Hypothalamus (tissue), 51 donors: ENCODE data around the gene SYNRG.
"Not testable (repeated sequence)": the region's sequence is repeated elsewhere in the genome, so short reads cannot be mapped to it uniquely, and the experiment has no call there.

Experiments used
- DNase-seq, 51 donors: peaks; one replicate each; lab custom pipeline; 2025; lab: John Stamatoyannopoulos, UW

Gene SYNRG, protein sequence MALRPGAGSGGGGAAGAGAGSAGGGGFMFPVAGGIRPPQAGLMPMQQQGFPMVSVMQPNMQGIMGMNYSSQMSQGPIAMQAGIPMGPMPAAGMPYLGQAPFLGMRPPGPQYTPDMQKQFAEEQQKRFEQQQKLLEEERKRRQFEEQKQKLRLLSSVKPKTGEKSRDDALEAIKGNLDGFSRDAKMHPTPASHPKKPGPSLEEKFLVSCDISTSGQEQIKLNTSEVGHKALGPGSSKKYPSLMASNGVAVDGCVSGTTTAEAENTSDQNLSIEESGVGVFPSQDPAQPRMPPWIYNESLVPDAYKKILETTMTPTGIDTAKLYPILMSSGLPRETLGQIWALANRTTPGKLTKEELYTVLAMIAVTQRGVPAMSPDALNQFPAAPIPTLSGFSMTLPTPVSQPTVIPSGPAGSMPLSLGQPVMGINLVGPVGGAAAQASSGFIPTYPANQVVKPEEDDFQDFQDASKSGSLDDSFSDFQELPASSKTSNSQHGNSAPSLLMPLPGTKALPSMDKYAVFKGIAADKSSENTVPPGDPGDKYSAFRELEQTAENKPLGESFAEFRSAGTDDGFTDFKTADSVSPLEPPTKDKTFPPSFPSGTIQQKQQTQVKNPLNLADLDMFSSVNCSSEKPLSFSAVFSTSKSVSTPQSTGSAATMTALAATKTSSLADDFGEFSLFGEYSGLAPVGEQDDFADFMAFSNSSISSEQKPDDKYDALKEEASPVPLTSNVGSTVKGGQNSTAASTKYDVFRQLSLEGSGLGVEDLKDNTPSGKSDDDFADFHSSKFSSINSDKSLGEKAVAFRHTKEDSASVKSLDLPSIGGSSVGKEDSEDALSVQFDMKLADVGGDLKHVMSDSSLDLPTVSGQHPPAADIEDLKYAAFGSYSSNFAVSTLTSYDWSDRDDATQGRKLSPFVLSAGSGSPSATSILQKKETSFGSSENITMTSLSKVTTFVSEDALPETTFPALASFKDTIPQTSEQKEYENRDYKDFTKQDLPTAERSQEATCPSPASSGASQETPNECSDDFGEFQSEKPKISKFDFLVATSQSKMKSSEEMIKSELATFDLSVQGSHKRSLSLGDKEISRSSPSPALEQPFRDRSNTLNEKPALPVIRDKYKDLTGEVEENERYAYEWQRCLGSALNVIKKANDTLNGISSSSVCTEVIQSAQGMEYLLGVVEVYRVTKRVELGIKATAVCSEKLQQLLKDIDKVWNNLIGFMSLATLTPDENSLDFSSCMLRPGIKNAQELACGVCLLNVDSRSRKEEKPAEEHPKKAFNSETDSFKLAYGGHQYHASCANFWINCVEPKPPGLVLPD (N-terminal part only)

DNA sequence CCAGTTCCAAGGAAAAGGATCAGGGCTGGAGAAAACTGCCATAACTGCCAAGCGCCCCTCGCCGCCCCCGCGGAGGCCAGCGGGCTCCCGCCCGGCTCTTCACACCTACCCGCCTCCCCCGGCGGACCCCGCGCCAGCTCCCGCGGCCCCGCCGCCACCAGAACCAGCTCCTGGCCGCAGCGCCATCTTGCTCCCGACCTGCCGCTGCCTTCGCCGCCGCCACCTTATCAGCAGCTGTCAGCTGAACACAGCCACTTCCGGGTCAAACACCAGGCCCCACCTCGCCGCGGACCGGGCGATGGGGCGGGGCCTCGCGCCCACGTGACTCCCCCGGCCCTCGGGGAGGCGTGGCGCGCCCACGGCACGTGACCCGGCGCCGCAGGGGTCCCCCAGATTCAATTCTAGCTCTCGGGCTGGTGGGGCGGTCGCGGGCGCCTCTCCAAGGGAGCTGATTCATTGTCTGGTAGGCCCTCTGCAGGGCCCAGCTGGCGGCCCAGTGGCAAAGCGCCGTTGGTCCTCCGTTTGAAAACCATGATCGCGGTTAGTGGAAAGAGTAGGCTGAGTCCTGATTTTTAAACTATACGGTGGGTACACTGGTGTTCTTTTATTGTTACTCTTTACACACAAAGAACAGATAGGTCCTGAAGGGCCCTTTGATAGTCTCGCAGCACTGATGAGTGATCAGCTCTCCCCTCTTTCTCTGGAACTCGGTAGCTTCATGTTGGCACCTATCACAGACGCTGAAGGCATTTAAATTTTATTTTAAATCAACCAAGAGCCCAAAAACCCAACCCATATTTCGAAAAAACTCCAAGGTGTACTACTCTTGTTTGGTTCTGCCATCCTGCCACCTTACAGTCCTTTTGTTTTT is at the start of gene SYNRG:
TSS of gene SYNRG (minus strand) at position 249 of the 871 bp plus-strand sequence. CDS start at position 186, 63 bp downstream.
- DNase-seq: peak; percentile 77 to 98 (median 94)

DNA sequence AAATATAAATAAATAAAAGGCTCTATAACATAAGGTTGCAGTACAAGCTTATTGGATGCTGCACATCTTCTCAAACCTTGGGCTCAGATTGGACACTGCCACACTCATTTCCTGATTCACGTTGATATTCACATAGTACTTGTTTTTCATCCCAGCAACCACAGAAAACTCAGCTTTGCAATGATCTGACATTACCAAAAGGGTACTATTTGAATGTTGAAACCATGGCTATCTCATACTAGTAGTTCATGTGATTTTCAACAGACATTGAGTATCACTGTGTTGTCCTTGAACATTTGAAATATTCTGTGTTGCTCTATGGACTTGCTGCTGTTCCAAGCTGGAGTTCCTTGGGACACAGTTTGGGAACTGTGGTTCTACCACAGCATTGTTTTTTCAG is 48.0 kb upstream of the SYNRG start:
- no peak for DNase-seq

DNA sequence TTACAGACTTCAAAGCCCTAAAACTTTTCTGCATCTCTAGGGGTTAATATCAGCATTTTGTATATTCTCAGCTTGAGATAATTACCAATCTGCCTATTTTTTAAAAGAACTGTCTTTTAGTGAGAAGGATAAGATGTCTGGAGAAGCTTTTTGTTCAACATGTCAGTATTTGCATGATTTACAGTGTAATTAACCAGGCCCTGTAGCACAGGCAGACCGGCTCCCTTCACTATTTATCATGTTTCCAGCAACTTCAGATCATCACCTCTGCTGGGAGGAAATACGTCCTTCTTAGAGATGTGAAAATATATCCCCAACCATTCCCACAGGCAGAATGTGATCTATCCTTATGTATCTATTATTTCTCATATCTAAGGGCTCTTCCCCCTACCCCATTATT is 42.6 kb upstream of the SYNRG start:
- no peak for DNase-seq

DNA sequence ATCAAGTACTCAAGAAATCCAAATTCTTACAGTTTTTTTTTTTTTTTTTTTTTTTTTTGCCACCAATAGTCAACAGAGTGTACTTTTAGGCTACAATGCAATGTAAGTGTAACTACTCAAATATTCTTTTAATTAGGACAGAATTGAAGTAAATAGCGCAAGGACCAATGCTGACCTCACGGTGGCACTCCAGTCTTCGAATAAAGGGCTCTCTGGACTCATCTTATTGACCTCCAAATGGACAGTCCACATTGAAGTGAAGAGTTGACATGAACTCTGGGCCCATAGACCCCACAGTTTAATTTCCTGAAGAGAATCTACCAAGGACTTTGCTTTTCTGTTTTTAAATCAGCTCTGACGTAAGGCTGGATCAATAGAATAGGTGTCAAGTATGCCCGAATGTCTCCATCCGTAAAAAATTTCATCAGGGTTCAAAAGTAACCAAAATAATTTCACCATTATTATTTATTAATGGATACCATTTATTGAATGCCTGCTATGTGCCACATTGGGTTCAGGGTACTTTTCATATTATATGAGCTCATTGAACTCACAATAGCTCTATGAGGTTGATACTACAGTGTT is 41.3 kb upstream of the SYNRG start:
- peak in 14 of 51 donors; percentile 0 to 27 (median 2) for DNase-seq

DNA sequence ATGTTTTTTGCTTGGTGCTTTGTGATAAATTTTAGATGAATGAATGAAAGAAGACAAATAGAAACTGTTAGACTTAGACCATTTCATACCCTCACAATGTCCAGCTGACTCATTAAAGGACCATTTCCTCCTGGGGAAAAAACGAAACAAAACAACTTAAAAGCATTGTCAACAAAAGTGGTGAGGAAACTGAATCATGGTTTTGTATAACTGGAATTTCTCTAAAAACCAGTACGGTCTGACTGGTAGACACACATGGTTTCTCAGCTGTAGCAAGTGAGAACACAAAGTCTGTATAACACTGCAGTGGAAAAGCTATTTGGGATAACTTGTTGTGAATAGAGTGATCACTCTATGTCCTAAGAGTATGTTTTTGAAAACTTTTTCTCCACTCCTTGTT is 39.3 kb upstream of the SYNRG start:
- no peak for DNase-seq

DNA sequence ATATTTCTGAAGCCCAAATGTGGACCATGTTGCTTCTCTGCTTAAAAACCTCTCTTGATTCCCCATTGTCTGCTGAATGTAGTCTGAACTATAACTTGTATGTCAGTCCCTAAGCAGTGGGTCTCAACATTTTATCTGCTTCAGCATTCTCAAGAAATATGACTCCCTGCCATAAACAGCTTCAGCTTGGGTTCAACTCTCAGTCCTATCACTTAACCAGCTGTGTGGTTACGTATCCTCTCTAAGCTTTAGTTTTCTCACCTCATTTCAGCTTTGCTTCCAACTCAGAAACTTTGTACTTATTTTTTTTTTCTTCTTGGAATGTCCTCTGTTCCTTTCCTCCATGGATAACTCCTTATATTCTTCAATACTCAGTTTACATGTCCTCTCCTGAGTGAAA is 38.6 kb upstream of the SYNRG start:
- DNase-seq: no peak

DNA sequence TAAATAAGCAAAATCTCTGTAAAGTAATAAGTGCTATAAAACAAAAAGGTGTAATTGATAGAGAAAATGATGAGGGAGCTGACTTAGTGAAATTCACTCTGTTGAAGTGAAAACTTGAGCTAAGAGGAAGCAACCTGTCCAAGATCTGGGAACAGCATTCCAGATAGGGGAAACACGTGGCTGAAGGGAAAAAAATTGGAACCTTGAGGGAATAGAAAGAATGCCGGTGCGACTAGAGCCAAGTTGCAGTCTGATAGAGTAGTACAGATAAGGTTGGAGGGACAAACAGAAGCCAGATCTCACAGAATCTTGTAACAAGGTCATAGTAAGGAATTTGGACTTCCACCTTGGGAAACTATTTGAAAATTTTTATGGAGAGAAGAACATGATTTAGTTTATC is 34.7 kb upstream of the SYNRG start:
- no peak for DNase-seq

DNA sequence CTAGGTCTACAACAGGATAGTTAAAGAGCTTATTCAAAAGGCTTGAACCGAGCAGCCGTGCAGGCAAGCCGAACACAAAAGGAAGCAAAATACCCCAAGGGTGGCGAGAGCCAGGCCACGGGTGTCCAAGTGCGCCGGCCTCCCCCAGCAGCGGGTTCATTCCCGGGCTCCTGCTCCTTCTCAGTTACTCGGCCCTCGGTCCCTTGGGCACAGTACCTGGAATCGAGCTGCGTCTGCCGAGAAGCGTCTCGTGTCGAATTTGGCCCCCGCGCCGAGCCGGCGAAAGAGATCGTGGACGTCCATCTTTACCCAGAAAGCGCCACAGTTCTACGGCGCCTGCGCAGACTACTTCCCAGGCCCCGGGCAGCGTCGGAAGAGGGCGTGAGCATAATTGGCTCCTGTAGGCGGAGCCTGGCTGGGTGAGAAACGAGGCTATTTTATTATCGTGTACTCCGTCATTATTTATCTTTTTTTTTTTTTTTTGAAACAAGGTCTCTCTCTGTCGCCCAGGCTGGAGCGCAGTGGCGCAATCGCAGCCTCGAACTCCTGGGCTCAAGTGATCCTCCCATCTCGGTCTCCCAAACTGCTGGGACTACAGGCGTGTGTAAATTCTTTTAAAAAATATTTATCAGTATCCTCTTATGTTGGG is 34.0 kb upstream of the SYNRG start, which contains the start of gene DDX52:
TSS of gene DDX52 (minus strand) at position 329 of the 649 bp plus-strand sequence. CDS start at position 303, 26 bp downstream.
- peak; percentile 39 to 91 (median 76) for DNase-seq

DNA sequence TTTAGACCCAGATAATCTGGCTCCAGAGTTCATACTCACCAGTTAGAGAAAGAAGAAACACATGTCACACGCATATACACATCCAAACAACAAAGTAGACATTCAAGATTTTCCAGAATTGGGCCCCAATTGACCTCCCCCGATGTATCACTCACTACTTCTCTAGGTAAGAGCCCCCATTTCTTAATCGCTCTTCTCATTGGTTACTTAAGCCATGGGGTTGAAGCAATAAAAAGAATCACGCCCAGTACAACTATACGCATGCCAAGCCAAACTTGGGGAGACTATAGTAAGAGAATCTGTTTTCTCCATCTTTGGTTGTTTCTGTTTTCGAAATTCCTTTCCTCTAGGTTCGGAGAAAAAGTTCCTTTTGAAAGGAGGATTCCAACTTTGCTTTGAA is 33.5 kb upstream of the SYNRG start:
- DNase-seq: peak in 1 of 51 donors; percentile 38

DNA sequence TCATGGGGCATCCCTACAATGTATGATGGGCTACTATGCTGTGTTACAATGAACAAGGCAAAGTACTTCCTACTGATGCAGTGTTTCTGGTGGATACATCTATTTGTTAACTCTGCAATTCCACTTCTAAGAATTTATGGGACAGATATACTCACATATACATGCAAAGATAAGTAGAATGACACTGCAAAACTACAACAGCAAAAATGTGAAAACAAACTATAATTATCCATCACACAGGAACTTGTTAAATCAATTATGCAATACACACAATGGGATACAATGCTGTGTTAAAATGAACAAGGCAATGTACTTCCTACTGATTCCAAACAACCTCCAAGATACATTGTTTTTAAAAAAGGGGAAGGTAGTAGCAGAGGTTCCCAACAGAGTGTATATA is 30.8 kb upstream of the SYNRG start:
- no peak for DNase-seq

DNA sequence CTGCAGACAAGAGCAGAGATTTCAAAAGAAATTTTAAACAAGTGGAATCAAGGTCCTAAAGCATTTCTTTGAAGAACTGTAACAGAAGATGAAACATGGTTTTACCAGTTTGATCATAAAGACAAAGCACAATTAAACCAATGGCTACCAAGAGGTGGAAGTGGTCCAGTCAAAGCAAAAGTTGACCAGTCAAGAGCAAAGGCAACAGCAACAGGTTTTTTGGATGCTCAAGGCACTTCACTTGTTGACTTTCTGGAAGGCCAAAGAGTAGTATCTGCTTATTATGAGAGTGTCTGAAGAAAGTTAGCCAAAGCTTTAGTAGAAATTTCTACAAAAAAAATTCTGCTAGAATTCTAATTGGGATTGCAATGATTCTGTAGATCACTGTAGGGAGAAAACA is 28.7 kb upstream of the SYNRG start:
- DNase-seq: no peak

DNA sequence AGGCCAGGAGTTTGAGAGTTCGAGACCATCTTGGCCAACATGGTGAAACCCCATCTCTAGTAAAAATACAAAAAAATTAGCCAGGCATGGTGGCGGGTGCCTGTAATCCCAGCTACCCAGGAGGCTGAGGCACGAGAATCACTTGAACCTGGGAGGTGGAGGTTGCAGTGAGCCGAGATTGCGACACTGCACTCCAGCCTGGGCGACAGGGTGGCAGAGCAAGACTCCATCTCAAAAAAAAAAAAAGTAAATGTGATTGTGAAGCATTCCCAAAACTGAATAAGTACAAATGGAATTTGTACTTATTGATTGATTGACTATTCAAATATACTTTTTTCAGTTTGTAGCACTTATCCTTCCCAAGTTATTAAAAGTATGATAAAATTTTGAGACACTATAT is 7.2 kb upstream of the SYNRG start:
- not testable (repeated sequence) for DNase-seq

DNA sequence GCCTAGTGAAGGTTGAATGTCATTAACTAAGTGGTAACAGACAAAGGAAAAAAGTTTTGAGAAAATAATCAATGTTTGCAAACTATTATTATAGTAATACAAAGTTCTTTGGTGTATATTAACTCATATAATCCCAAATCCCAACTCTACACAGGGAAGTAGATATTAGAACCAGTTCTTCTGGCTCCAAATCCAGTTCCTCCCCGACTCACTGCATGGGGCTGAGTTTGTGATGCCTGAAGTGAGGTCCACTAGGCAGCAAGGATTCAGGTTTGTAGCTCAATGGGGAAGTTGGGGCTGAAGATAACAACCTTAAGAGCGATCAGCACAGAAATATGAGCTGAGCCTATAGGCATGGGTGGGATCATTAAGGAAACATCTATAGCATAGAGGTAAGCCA is 5.6 kb upstream of the SYNRG start:
- no peak for DNase-seq

DNA sequence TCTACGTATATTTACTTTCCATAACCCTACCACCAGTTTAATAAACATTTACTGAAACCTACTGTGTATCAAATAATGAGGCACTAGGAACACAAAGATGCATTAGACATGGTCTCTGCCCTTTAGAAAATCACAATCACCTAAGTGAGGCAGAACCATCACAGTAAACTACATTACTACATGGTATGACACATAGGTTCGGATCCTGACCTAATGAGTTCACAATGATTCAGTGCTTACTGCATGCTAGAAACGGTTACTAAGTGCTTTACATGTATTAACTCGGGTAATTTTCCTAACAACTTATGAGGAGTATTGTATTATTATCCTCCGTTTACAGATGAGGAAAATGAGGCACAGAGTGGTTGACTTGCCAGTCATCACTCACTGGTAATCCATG is 5.2 kb upstream of the SYNRG start:
- no peak for DNase-seq

DNA sequence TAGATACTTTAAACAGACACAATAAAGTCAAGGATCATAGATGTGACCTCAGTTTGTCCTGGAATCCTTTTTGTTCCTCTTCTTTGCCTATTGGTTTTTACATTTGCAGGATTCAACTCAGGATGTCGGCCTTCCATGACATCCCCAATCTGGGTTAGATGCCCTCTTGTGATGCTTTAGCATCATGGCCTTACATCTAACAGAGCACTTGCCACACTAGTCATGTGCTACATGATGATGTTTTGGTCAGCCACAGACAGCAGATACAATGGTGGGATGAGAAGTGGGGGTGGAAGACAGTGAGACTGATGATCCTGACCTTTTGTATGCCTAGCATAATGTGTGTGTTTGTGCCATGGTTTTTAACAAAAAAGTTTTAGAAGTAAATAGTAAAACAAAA is 1.8 kb upstream of the SYNRG start:
- no peak for DNase-seq

DNA sequence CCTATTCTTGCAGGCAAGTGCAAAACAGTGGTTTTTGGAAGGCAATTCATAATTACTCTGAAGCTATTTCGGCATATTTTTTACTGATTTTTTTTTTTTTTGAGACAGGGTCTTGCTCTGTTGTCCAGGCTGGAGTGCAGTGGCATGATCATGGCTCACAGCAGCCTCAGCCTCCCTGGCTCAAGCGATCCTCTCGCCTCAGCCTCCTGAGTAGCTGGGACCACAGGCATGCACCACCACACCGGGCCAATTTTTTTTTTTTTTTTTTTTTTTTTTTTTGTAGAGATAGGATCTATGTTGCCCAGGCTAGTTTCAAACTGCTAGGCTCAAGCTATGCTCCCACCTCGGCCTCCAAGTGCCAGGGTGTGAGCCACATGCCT is 813 bp upstream of the SYNRG start:
- not testable (repeated sequence) for DNase-seq

DNA sequence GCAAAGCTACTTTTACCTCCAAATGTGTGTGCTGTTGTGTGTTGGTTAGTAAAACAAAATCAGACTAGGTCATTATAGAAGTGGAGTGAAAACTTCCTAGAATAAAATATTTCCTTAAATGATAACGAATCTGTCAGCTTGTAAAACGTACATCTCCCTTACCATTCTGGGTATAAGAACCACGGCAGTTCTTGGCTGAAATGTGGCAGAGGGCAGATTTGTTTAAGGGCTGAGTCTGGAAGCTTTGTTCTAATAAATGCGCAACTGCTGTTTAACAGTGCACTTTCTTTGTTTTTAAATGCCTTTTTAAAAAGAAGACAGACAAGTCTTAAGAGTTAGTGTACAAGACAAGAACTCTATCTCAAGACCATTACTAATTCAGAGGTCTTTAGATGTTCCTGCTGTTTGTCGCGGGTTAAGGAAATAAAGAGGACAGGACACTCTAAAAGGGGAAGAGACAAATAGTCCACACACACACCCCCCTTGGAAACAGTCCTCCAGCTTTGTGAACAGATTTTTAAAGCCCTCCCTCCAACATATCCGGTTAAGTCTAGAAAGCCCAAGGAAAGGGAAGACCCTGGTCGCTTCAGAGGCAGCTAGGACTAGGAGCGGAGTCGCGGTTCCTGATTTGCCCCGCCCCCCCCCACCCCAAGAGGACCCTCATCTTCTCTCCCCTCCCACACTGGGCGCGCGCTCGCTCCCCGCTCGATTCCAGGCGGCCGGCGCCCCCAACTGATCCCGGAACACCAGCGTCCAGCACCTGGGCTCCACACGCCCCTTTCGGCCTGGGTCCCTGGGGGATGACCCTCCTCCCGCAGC is 658 bp downstream of the SYNRG start:
- peak in 26 of 51 donors; percentile 10 to 74 (median 46) for DNase-seq
